Kidney (tissue), 14 donors: ENCODE results near the gene SHD. TPM values are rescaled to one million over a fixed set of nuclear protein-coding genes. Genes with fewer than 3 reads are reported as not detected.
"Not testable (repeated sequence)": the region's sequence is repeated elsewhere in the genome, so short reads cannot be mapped to it uniquely, and the experiment has no call there.

Experiments used
- DNase-seq, 5 donors: peaks; one replicate each; pipeline ENCODE4 v3.0.0-alpha.2; 2013 to 2020
- FAIRE-seq: peaks from 2 replicates; lab custom pipeline; 2012; peaks lifted over from hg19 to GRCh38; lab: Jason Lieb, UNC
- H3K27ac ChIP-seq, 2 donors: one replicate each; pipeline ENCODE4 v1.7.0; 2013; ENCODE audit warnings: low read depth in 2 of 2, low read length in 2 of 2, inconsistent platforms in 1 of 2
- H3K27me3 ChIP-seq: one replicate; pipeline ENCODE4 v1.7.1; 2013; ENCODE audit warnings: low read length, inconsistent platforms; ENCODE audit not compliant: control insufficient read depth, insufficient read depth
- H3K36me3 ChIP-seq, 3 donors: one replicate each; pipeline versions ENCODE4 v1.7.0 to v1.7.1; 2013; ENCODE audit warnings: low read length in 3 of 3, control low read depth in 1 of 3, inconsistent platforms in 1 of 3; ENCODE audit not compliant: insufficient read depth in 3 of 3, control insufficient read depth in 2 of 3
- H3K4me1 ChIP-seq, 3 donors: one replicate each; pipeline versions ENCODE4 v1.7.0 to v1.7.1; 2013; ENCODE audit warnings: low read length in 3 of 3, inconsistent platforms in 1 of 3, low read depth in 1 of 3; ENCODE audit not compliant: control insufficient read depth in 2 of 3, insufficient read depth in 2 of 3
- H3K4me3 ChIP-seq, 3 donors: one replicate each; pipeline versions ENCODE4 v1.7.0 to v1.8.1; 2013; ENCODE audit warnings: low read length in 3 of 3, control low read depth in 1 of 3, inconsistent platforms in 1 of 3
- H3K9ac ChIP-seq, 3 donors: one replicate each; pipeline versions ENCODE4 v1.7.0 to v1.7.1; 2013; ENCODE audit warnings: low read length in 3 of 3, control low read depth in 1 of 3, inconsistent platforms in 1 of 3
- H3K9me3 ChIP-seq, 3 donors: one replicate each; pipeline versions ENCODE4 v1.7.0 to v1.7.1; 2013; ENCODE audit warnings: low read length in 3 of 3, control low read depth in 1 of 3, inconsistent platforms in 1 of 3; ENCODE audit not compliant: control insufficient read depth in 2 of 3, insufficient read depth in 1 of 3
- intact Hi-C: fragments of 100-400 bp; cut with DNase I; formaldehyde crosslinking; loops from one replicate; pipeline ENCODE4 v1.11.1; 2022
- polyA plus RNA-seq: library from polyadenylated mRNA; stranded (reverse); fragments of 350-450 nt; fragmentation: Illumina TruSeq; extraction: RNeasy Lipid Tissue Mini Kit (QIAGEN cat#74804); gene quantifications from one replicate; pipeline ENCODE4 v1.2.3, GENCODE V29; 2014; ENCODE audit warnings: low read depth, low replicate concordance; ENCODE audit not compliant: insufficient read depth
- total RNA-seq: library from RNA; stranded (reverse); fragmentation: NEBNext Ultra II Directional; extraction: Animal tissue kit (Norgen Biotek cat#: 25700); gene quantifications from one replicate; pipeline ENCODE4 v1.2.1, GENCODE V29; 2021
- TF ChIP-seq, protein P1 (sequence below): IDR thresholded peaks from 3 replicates; pipeline ENCODE4 v1.5.1; 2012; ENCODE audit warnings: mild to moderate bottlenecking, moderate library complexity, borderline replicate concordance; ENCODE audit not compliant: insufficient read depth; ENCODE audit errors: extremely low read depth
- donor health status: control.
- donor health status: control.
- donor health status: control.
- donor health status: control.
- donor health status: control.
- donor health status: DM: yes; HTN: yes; CAD: no.
- donor health status: Normal renal cell carcinoma (clear cell type).

SHD gene
- total and polyA plus RNA-seq, 2 donors from 2014 or later = not detected

GRCh38 chr19:4234862-4235201 is 44.2 kb upstream of the SHD start:
- Histone ChIP-seq H3K36me3 (no peaks in the 10 kb centered on the region), H3K27me3 (no peaks in the 10 kb centered on the region), H3K27ac (no peak overlapping the region), H3K4me3 (no peak overlapping the region), H3K9me3 (no peaks in the 10 kb centered on the region), H3K4me1 (no peaks in the 10 kb centered on the region), H3K9ac (no peak overlapping the region)
- FAIRE-seq (no peak), DNase-seq (no peak)
- intact Hi-C loops = no loop called here
- TF ChIP-seq, protein P1, sequence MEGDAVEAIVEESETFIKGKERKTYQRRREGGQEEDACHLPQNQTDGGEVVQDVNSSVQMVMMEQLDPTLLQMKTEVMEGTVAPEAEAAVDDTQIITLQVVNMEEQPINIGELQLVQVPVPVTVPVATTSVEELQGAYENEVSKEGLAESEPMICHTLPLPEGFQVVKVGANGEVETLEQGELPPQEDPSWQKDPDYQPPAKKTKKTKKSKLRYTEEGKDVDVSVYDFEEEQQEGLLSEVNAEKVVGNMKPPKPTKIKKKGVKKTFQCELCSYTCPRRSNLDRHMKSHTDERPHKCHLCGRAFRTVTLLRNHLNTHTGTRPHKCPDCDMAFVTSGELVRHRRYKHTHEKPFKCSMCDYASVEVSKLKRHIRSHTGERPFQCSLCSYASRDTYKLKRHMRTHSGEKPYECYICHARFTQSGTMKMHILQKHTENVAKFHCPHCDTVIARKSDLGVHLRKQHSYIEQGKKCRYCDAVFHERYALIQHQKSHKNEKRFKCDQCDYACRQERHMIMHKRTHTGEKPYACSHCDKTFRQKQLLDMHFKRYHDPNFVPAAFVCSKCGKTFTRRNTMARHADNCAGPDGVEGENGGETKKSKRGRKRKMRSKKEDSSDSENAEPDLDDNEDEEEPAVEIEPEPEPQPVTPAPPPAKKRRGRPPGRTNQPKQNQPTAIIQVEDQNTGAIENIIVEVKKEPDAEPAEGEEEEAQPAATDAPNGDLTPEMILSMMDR = no peak

DNA sequence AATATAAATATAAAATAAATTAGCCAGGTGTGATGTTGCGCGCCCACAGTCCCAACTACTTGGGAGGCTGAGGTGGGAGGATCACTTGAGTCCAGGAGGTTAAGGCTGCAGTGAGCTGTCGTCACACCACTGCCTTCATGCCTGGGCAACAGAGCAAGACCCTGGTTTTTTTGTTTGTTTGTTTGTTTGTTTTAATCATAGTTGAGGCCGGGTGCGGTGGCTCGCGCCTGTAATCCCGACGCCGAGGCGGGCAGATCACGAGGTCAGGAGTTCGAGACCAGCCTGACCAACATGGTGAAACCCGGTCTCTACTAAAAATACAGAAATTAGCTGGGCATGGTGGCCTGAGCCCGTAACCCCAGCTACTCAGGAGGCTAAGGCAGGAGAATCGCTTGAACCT is 41.6 kb upstream of the SHD start:
- H3K9ac ChIP-seq, H3K9me3 ChIP-seq, DNase-seq, H3K27me3 ChIP-seq, H3K4me3 ChIP-seq, H3K4me1 ChIP-seq, FAIRE-seq, intact Hi-C loops, H3K36me3 ChIP-seq, H3K27ac ChIP-seq: not testable (repeated sequence)

DNA sequence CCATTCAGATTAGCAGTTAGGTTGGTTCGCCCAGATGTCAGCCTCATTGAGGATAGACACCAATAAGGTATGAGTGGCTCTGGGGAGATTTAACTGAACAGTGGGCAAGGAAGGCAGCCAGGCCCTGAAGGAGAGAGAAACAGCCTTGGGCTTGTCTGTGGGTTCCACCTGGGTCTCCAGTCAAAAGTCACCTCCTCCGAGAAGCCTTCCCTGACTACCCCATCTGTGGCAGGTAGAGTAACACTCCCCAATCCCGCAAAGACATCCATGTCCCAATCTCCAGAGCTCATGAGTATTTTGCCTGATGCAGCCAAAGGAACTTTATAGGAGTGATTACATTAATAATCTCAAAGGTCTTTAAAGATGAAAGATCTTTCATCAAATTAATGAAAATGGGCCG is 40.2 kb upstream of the SHD start:
- H3K9me3 ChIP-seq = no peaks in the 10 kb centered on the region
- H3K27ac ChIP-seq = no peak overlapping the region
- intact Hi-C loops = no loop called here
- TF ChIP-seq, protein P1 = no peak
- H3K9ac ChIP-seq = no peak overlapping the region
- no peak overlapping the region for H3K4me3 ChIP-seq
- no peaks in the 10 kb centered on the region for H3K36me3 ChIP-seq
- no peaks in the 10 kb centered on the region for H3K27me3 ChIP-seq
- no peaks in the 10 kb centered on the region for H3K4me1 ChIP-seq
- FAIRE-seq = no peak
- no peak for DNase-seq

- no peaks in the 10 kb centered on the region for H3K36me3 ChIP-seq
- no peaks in the 10 kb centered on the region for H3K9me3 ChIP-seq
- H3K4me1 ChIP-seq = peaks cover 0 to 4% (median 3%) of the 10 kb centered on the region in 3 donors
- intact Hi-C loops = no loop called here
- H3K27ac ChIP-seq = no peak overlapping the region
- no peak overlapping the region for H3K4me3 ChIP-seq
- TF ChIP-seq, protein P1 = no peak
- no peak for FAIRE-seq
- H3K27me3 ChIP-seq = no peaks in the 10 kb centered on the region
- no peak overlapping the region for H3K9ac ChIP-seq
- no peak for DNase-seq
Measured at GRCh38 chr19:4241824-4242430, 37.1 kb upstream of the SHD start.

GRCh38 chr19:4245938-4246337 is 33.1 kb upstream of the SHD start:
- intact Hi-C loops, FAIRE-seq, H3K27me3 ChIP-seq, H3K4me1 ChIP-seq, H3K27ac ChIP-seq, H3K9ac ChIP-seq, DNase-seq, H3K9me3 ChIP-seq: not testable (repeated sequence)
- peak overlapping the region in 1 of 3 donors; percentile 95 for H3K4me3 ChIP-seq
- peaks cover 2 to 14% (median 11%) of the 10 kb centered on the region in 3 donors for H3K36me3 ChIP-seq
